HEK293 (cell line): ENCODE data around the gene ETV4.

Experiments
- CTCF ChIP-seq: fragments of 450-650 bp; formaldehyde crosslinking; IDR thresholded peaks from 2 replicates; pipeline ENCODE4 v1.5.1; 2016; ENCODE audit warnings: missing biosample characterization, missing genetic modification characterization
- EGR2 ChIP-seq: fragments of 450-650 bp; formaldehyde crosslinking; IDR thresholded peaks from 2 replicates; pipeline ENCODE4 v1.5.1; 2016; ENCODE audit warnings: low read depth, missing biosample characterization, missing genetic modification characterization
- ELK4 ChIP-seq: IDR thresholded peaks from 2 replicates; pipeline ENCODE4 v1.6.1; 2011; ENCODE audit warnings: mild to moderate bottlenecking, low read depth, low read length, borderline replicate concordance
- SETDB1 ChIP-seq: IDR thresholded peaks from one replicate; pipeline ENCODE4 v1.6.1; 2017; ENCODE audit warnings: mild to moderate bottlenecking, low read length, moderate library complexity, mixed read lengths; ENCODE audit not compliant: insufficient read length
- ZBTB7A ChIP-seq: fragments of 450-650 bp; formaldehyde crosslinking; IDR thresholded peaks from 2 replicates; pipeline ENCODE4 v1.5.1; 2016; ENCODE audit warnings: low read depth, missing biosample characterization, missing genetic modification characterization
- ZNF2 ChIP-seq: fragments of 450-650 bp; formaldehyde crosslinking; IDR thresholded peaks from 2 replicates; pipeline ENCODE4 v1.5.1; 2016; ENCODE audit warnings: missing biosample characterization, missing genetic modification characterization
- ZNF335 ChIP-seq: fragments of 450-650 bp; formaldehyde crosslinking; conservative IDR thresholded peaks from 2 replicates; pipeline ENCODE4 v1.5.1; 2016; ENCODE audit warnings: missing biosample characterization, missing genetic modification characterization
- ZNF341 ChIP-seq: fragments of 450-650 bp; formaldehyde crosslinking; IDR thresholded peaks from 2 replicates; pipeline ENCODE4; 2016; ENCODE audit warnings: low read depth, missing biosample characterization, missing genetic modification characterization
- ZNF433 ChIP-seq: fragments of 450-650 bp; formaldehyde crosslinking; IDR thresholded peaks from 2 replicates; pipeline ENCODE4 v1.5.1; 2016; ENCODE audit warnings: missing biosample characterization, missing genetic modification characterization, low read depth
- ZNF510 ChIP-seq: fragments of 450-650 bp; formaldehyde crosslinking; IDR thresholded peaks from 2 replicates; pipeline ENCODE4 v1.5.1; 2018; ENCODE audit warnings: mild to moderate bottlenecking, missing genetic modification characterization, missing biosample characterization; ENCODE audit not compliant: insufficient replicate concordance
- ZNF639 ChIP-seq: fragments of 450-650 bp; formaldehyde crosslinking; IDR thresholded peaks from 2 replicates; pipeline ENCODE4 v1.5.1; 2016; ENCODE audit warnings: missing biosample characterization, missing genetic modification characterization
- ZNF785 ChIP-seq: fragments of 450-650 bp; formaldehyde crosslinking; IDR thresholded peaks from 2 replicates; pipeline ENCODE4 v1.5.1; 2016; ENCODE audit warnings: missing biosample characterization, missing genetic modification characterization
- ZNF792 ChIP-seq: fragments of 450-650 bp; formaldehyde crosslinking; IDR thresholded peaks from 2 replicates; pipeline ENCODE4 v1.5.1; 2016; ENCODE audit warnings: missing biosample characterization, missing genetic modification characterization

GRCh38 chr17:43482103-43483012 is 63.8 kb downstream of the ETV4 start:
- TF ChIP-seq CTCF (tag by site-specific recombination) (no peak), ZNF335 (tag by site-specific recombination) (no peak), ZNF639 (no peak), ZNF785 (tag by site-specific recombination) (no peak), ZNF341 (tag by site-specific recombination) (no peak), EGR2 (no peak), ZNF2 (no peak), ZBTB7A (tag by site-specific recombination) (no peak), ZNF792 (tag by site-specific recombination) (no peak), ELK4 (no peak), SETDB1 (no peak), ZNF433 (tag by site-specific recombination) (no peak), ZNF510 (tag by site-specific recombination) (no peak)
